PFSK-1 (cell line): ENCODE measurements around the gene TMEM190. TPM values are rescaled to one million over a fixed set of nuclear protein-coding genes. Genes with fewer than 3 reads are reported as not detected.
A peak's percentile ranks its signal among the peaks of the same experiment; 100 is the strongest.

Source experiments
- FOXP2 ChIP-seq: optimal IDR thresholded peaks from 2 replicates; pipeline ENCODE3; 2011; ENCODE audit warnings: borderline replicate concordance, control low read depth, inconsistent platforms; ENCODE audit not compliant: insufficient read depth; ENCODE audit errors: extremely low read length, extremely low read depth
- POLR2AphosphoS5 ChIP-seq: IDR thresholded peaks from 2 replicates; pipeline ENCODE4 v1.6.1; 2012; ENCODE audit warnings: low read depth, mild to moderate bottlenecking, control low read depth, low read length, moderate library complexity
- REST ChIP-seq, 2 experiments: IDR thresholded peaks; 2 replicates each; pipeline versions ENCODE4 v1.6.1 to v1.8.0; 2011 to 2012; ENCODE audit warnings: low read depth in 2 of 2, low read length in 2 of 2, control low read depth in 1 of 2, inconsistent platforms in 1 of 2, mild to moderate bottlenecking in 1 of 2, moderate library complexity in 1 of 2; ENCODE audit not compliant: insufficient read depth in 1 of 2
- SIN3A ChIP-seq: IDR thresholded peaks from 2 replicates; pipeline ENCODE4 v1.6.1; 2012; ENCODE audit warnings: mild to moderate bottlenecking, low read length, moderate library complexity, borderline replicate concordance; ENCODE audit not compliant: insufficient read depth
- TAF1 ChIP-seq: IDR thresholded peaks from 2 replicates; pipeline ENCODE4 v1.6.1; 2012; ENCODE audit warnings: low read length, control low read depth, borderline replicate concordance; ENCODE audit not compliant: insufficient read depth
- polyA plus RNA-seq: library from polyadenylated mRNA; unstranded; fragments of >200 nt; gene quantifications from one replicate; pipeline ENCODE4 v1.2.1, GENCODE V29; 2012; ENCODE audit warnings: low read depth, missing spikeins; ENCODE audit not compliant: insufficient read length

The TMEM190 gene
- polyA plus RNA-seq: 0.54 TPM

- TF ChIP-seq SIN3A (no peak), TAF1 (no peak), REST (IDR thresholded peaks at IDR 0.05; ENCODE audit: insufficient read depth in 1 of 2, low read depth in 2 of 2, low read length in 2 of 2) (no peak), POLR2AphosphoS5 (no peak), FOXP2 (no peak)
These were observed at the start of gene TMEM190 for GRCh38 chr19:55376241-55376933. TMEM190 (plus strand) TSS chr19:55376826; CDS start chr19:55376854, 28 bp downstream.

GRCh38 chr19:55333870-55334269 lies 42.8 kb upstream of the TMEM190 start:
- TF ChIP-seq REST (IDR thresholded peaks at IDR 0.05; ENCODE audit: insufficient read depth in 1 of 2, low read depth in 2 of 2, low read length in 2 of 2) (no peak), POLR2AphosphoS5 (no peak), SIN3A (no peak), TAF1 (no peak), FOXP2 (no peak)

- TF ChIP-seq POLR2AphosphoS5: no peak
These were observed 40.5 kb upstream of the TMEM190 start for GRCh38 chr19:55336101-55336500.

GRCh38 chr19:55339105-55339888 lies 37.3 kb upstream of the TMEM190 start, which contains the start of gene KMT5C:
KMT5C (plus strand) TSS chr19:55339876; CDS start chr19:55341937, 2,061 bp downstream.
- TF ChIP-seq SIN3A (peak; percentile 52; the same call in 1 of the 2 replicates), POLR2AphosphoS5 (peak; percentile 5; the same call in 1 of the 2 replicates), REST (IDR thresholded peaks at IDR 0.05; ENCODE audit: insufficient read depth in 1 of 2, low read depth in 2 of 2, low read length in 2 of 2) (no peak), TAF1 (peak; percentile 85; the same call in 1 of the 2 replicates), FOXP2 (peak; percentile 35)

GRCh38 chr19:55339889-55340783 lies 36.5 kb upstream of the TMEM190 start:
- TF ChIP-seq TAF1 (no peak; the same call in 1 of the 2 replicates), POLR2AphosphoS5 (peak; percentile 84)
